K562 (cell line): ENCODE data around the gene PLCB3. TPM values are rescaled to one million over a fixed set of nuclear protein-coding genes. Genes with fewer than 3 reads are reported as not detected.

Experiments
- ARID2 ChIP-seq: fragments of 450-650 bp; IDR thresholded peaks from 2 replicates; pipeline ENCODE4 v1.6.1; 2017; ENCODE audit warnings: antibody characterized with exemption, mild to moderate bottlenecking
- BHLHE40 ChIP-seq: IDR thresholded peaks from 2 replicates; pipeline ENCODE4 v1.6.1; 2011; ENCODE audit warnings: low read length, improper control_type of control experiment
- EP400 ChIP-seq: fragments of 450-650 bp; IDR thresholded peaks from 2 replicates; pipeline ENCODE4 v1.6.1; 2017; ENCODE audit warnings: antibody characterized with exemption, mild to moderate bottlenecking, moderate library complexity
- ETS1 ChIP-seq: conservative IDR thresholded peaks from 2 replicates; pipeline ENCODE4 v1.6.1; 2011; ENCODE audit warnings: low read depth, mild to moderate bottlenecking, low read length; ENCODE audit not compliant: control insufficient read depth
- HMGXB4 ChIP-seq: sonication (generic); formaldehyde crosslinking; IDR thresholded peaks from 2 replicates; pipeline ENCODE4 v1.8.1; 2023; ENCODE audit warnings: mild to moderate bottlenecking, missing genetic modification reagents
- NR2C2 ChIP-seq, 2 experiments: fragments of 200-800 bp in 1 of 2; sonication (Bioruptor generic) in 1 of 2; sonication (generic) in 1 of 2; formaldehyde crosslinking in 1 of 2; IDR thresholded peaks; 2 replicates each; pipeline versions ENCODE4 v1.6.1 to v1.8.0; 2016 to 2022; ENCODE audit warnings: mild to moderate bottlenecking in 1 of 2, missing compliant biosample characterization in 1 of 2, missing genetic modification characterization in 1 of 2, missing genetic modification reagents in 1 of 2
- POLR2A ChIP-seq: fragments of 450-650 bp; conservative IDR thresholded peaks from 2 replicates; pipeline ENCODE4 v1.6.1; 2016
- PURB ChIP-seq: sonication (generic); formaldehyde crosslinking; IDR thresholded peaks from 2 replicates; pipeline ENCODE4 v1.9.0; 2021; ENCODE audit warnings: low read depth, mild to moderate bottlenecking, missing genetic modification reagents
- RFX5 ChIP-seq: IDR thresholded peaks from 2 replicates; pipeline ENCODE4 v1.6.1; 2011; ENCODE audit warnings: low read depth, mild to moderate bottlenecking, improper control_type of control experiment, low read length
- SMARCE1 ChIP-seq: fragments of 450-650 bp; IDR thresholded peaks from 2 replicates; pipeline ENCODE4 v1.7.1; 2016; ENCODE audit warnings: mild to moderate bottlenecking
- THAP12 ChIP-seq: fragments of 250-450 bp; sonication (Bioruptor Pico); IDR thresholded peaks from 2 replicates; pipeline ENCODE4 v1.9.0; 2021; ENCODE audit warnings: mild to moderate bottlenecking, inconsistent platforms
- TRIM28 ChIP-seq: fragments of 450-650 bp; IDR thresholded peaks from 2 replicates; pipeline ENCODE4 v1.6.1; 2017
- ZNF609 ChIP-seq: sonication (generic); formaldehyde crosslinking; IDR thresholded peaks from 2 replicates; pipeline ENCODE4 v1.8.1; 2023; ENCODE audit warnings: missing genetic modification reagents, mild to moderate bottlenecking, borderline replicate concordance
- polyA plus RNA-seq, 8 experiments: library from polyadenylated mRNA; depleted of rRNA in 4 of 8; stranded (reverse) in 5 of 8; unstranded in 3 of 8; fragments of >200 nt; fragmentation: Nextera tagmentation in 2 of 8; fragmentation: Illumina TruSeq in 1 of 8; extraction: Ambion mirVana in 2 of 8; extraction: Trizol in 1 of 8; gene quantifications; 2 replicates each; pipeline versions ENCODE4 v1.2.1 to v1.2.3, GENCODE V29; 2011 to 2014; ENCODE audit warnings: inconsistent platforms in 1 of 8, missing spikeins in 1 of 8
- total RNA-seq, 7 experiments: library from RNA; depleted of rRNA in 6 of 7; stranded (reverse); fragments of >200 nt in 6 of 7; fragmentation: Illumina TruSeq in 2 of 7; extraction: Trizol in 2 of 7; gene quantifications; 2 replicates each; pipeline versions ENCODE4 v1.2.1 to v1.2.3, GENCODE V29; 2011 to 2021; ENCODE audit warnings: low replicate concordance in 1 of 7

PLCB3 gene
- total and polyA plus RNA-seq, 9 of the 15 experiments (the other 6 are each of a cell fraction or from before 2014, with no cell fraction given), result 0.31 to 44.8 (median 14.6) TPM

GRCh38 chr11:64317961-64318765 is 66.8 kb downstream of the PLCB3 start, which contains the start of gene PRDX5 (continued):
- TF ChIP-seq RFX5 (peak; percentile 45; the same call in 1 of the 2 replicates), NR2C2 (CRISPR knock-in tag; IDR thresholded peaks at IDR 0.05) (no peak), NR2C2 (tag; IDR thresholded peaks at IDR 0.05) (peak; percentile 25; the same call in 1 of the 2 replicates), SMARCE1 (peak; percentile 55), EP400 (no peak; the same call in 1 of the 2 replicates), THAP12 (CRISPR knock-in tag) (peak; percentile 86), HMGXB4 (CRISPR knock-in tag) (peak; percentile 80; the same call in 1 of the 2 replicates), TRIM28 (peak; percentile 45; the same call in 1 of the 2 replicates), POLR2A (peak; percentile 70), ARID2 (peak; percentile 76), BHLHE40 (peak; percentile 56), PURB (CRISPR knock-in tag) (no peak), ZNF609 (no peak), ETS1 (peak; percentile 51; the same call in 1 of the 2 replicates)
